A673 (cell line): ENCODE measurements around the gene FPR1.

Source experiments
- EZH2 ChIP-seq: fragments of 200-600 bp; sonication (generic); IDR thresholded peaks from 2 replicates; pipeline ENCODE4 v1.6.1; 2017; ENCODE audit warnings: borderline replicate concordance, low read depth, mild to moderate bottlenecking, mixed read lengths, antibody characterized with exemption, low read length; ENCODE audit not compliant: poor library complexity, severe bottlenecking
- TF ChIP-seq, protein P1 (sequence below): fragments of 300-800, 200-600 bp; sonication (generic); conservative IDR thresholded peaks from 2 replicates; pipeline ENCODE4 v1.5.1; 2017; ENCODE audit warnings: low read depth, mild to moderate bottlenecking, antibody characterized with exemption, low read length, moderate library complexity, mixed read lengths

DNA sequence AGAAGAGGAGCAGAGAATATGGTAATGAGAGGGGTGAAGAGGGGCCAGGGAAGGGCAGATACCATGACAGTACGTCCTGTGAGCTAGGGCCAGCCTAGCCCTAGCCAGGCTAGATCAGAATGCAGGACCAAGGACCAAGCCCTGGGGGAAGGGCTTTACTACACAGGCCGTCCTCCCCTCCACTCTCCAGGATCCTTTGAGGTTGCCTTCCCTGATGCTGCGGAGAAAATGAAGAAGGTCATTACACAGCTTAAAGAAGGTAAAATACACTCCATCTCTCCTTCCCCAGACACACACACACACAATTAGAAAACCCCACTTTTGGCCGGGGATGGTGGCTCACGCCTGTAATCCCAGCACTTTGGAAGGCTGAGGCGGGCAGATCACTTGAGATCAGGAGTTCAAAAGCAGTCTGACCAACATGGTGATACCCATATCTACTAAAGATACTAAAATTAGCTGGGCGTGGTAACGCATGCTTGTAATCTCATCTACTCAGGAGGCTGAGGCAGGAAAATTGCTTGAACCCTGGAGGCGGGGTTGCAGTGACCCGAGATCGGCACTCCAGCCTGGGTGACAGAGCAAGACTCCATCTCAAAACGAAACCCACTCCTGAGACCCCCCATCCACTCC is 50.1 kb downstream of the FPR1 start:
- TF ChIP-seq, protein P1, sequence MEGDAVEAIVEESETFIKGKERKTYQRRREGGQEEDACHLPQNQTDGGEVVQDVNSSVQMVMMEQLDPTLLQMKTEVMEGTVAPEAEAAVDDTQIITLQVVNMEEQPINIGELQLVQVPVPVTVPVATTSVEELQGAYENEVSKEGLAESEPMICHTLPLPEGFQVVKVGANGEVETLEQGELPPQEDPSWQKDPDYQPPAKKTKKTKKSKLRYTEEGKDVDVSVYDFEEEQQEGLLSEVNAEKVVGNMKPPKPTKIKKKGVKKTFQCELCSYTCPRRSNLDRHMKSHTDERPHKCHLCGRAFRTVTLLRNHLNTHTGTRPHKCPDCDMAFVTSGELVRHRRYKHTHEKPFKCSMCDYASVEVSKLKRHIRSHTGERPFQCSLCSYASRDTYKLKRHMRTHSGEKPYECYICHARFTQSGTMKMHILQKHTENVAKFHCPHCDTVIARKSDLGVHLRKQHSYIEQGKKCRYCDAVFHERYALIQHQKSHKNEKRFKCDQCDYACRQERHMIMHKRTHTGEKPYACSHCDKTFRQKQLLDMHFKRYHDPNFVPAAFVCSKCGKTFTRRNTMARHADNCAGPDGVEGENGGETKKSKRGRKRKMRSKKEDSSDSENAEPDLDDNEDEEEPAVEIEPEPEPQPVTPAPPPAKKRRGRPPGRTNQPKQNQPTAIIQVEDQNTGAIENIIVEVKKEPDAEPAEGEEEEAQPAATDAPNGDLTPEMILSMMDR, result no peak
- TF ChIP-seq EZH2, result no peak
